WERI-Rb-1 (cell line): ENCODE results near the gene FAT2.

ENCODE experiments used
- DNase-seq: peaks from one replicate; pipeline ENCODE4 v3.0.0-alpha.2; 2020
- H3K27ac ChIP-seq: fragments of 250-450 bp; sonication (Bioruptor Pico); 2 replicates; pipeline ENCODE4 v1.5.1; 2020; ENCODE audit warnings: mild to moderate bottlenecking, moderate library complexity
- H3K27me3 ChIP-seq: fragments of 250-450 bp; sonication (Bioruptor Pico); 2 replicates; pipeline ENCODE4 v1.5.1; 2021; ENCODE audit warnings: mild to moderate bottlenecking, low read depth, moderate library complexity; ENCODE audit not compliant: insufficient read depth, severe bottlenecking
- H3K36me3 ChIP-seq: fragments of 250-450 bp; sonication (Bioruptor Pico); 2 replicates; pipeline ENCODE4 v1.5.1; 2020; ENCODE audit warnings: mild to moderate bottlenecking, moderate library complexity
- H3K4me3 ChIP-seq: 2 replicates; pipeline ENCODE4 v1.5.1; 2011; ENCODE audit warnings: low read depth, mild to moderate bottlenecking, control low read depth, low read length
- H3K9me3 ChIP-seq: fragments of 250-450 bp; sonication (Bioruptor Pico); 2 replicates; pipeline ENCODE4 v1.5.1; 2021; ENCODE audit warnings: mild to moderate bottlenecking, moderate library complexity; ENCODE audit not compliant: severe bottlenecking
- CTCF ChIP-seq: IDR thresholded peaks from 2 replicates; pipeline ENCODE4 v1.5.1; 2011; ENCODE audit warnings: low read depth, mild to moderate bottlenecking, control low read depth, inconsistent platforms, low read length

The FAT2 gene

DNA sequence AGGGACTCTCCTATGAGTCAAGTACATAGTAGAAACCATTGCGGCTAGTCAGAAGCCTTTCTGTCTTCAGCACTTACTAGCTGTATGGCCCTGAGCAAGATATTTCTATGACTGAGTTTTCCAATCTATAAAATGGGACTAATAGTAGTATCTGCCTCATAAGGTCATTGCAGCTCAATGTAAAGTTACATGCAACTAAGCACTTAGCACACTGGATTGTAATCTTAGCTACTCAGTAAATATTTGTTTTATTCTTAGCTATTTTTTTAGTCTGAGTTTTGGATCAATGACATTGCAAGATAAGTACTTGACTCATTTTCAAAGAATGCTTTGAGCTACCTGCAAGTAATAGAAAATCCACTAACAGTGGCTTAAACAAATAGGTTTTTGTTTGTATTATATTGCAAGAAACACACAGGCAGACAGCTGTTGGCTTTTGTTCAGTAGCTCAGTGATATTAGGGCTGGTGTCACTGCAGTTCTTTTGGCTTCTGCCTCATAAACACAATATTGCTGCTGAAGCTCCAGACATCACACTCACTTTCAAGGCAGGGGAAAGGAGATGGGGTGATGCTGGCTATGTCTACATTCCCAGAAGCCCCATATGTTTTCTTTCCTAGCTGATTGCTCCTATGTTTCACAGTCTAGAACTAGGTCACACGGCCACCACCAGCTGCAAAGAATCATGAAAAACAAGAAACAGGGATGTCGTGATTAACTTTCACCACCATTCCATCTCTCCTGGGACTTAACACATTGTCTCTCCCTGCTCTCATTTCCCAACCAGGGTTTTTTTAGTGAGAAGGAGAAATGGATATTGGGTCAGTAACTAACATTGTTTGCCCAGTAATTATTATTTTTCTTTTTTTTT is 26.9 kb upstream of the FAT2 start:
- Histone ChIP-seq H3K27me3 (no peaks in the 10 kb centered on the region), H3K36me3 (no peaks in the 10 kb centered on the region), H3K9me3 (no peaks in the 10 kb centered on the region), H3K4me3 (no peak overlapping the region), H3K27ac (no peak overlapping the region)
- TF ChIP-seq CTCF = no peak
- no peak for DNase-seq

- no peaks in the 10 kb centered on the region for H3K27me3 ChIP-seq
- H3K4me3 ChIP-seq = no peak overlapping the region
- no peak for TF ChIP-seq CTCF
- H3K9me3 ChIP-seq = no peaks in the 10 kb centered on the region
- H3K36me3 ChIP-seq = no peaks in the 10 kb centered on the region
- DNase-seq = no peak
- H3K27ac ChIP-seq = no peak overlapping the region
Observed at GRCh38 chr5:151617383-151617840, 26.3 kb upstream of the FAT2 start.

- Histone ChIP-seq H3K9me3 (no peaks in the 10 kb centered on the region), H3K36me3 (no peaks in the 10 kb centered on the region), H3K27me3 (no peaks in the 10 kb centered on the region), H3K4me3 (no peak overlapping the region), H3K27ac (no peak overlapping the region)
- TF ChIP-seq CTCF = no peak
- DNase-seq = no peak
Observed at GRCh38 chr5:151615431-151615830, 24.3 kb upstream of the FAT2 start.

DNA sequence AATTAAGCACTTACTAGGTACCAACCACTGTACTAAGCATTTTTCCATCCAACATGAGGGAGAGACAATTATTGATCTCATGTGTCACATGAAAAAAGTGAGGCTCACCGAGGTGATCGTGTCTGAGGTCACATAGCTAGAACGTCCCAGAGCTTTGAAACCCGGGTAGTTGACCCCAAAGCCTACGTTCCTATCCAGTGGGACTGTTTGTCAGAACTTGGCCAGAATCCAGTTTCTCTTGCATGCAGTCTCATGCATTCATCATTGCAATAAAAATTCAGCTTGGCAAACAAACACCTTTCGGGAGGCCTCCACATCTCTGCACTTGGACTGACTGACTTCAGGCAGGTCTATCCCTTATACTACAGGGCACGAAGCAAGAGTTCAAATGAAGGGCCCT is 23.4 kb upstream of the FAT2 start:
- DNase-seq = no peak
- H3K27me3 ChIP-seq = no peaks in the 10 kb centered on the region
- H3K4me3 ChIP-seq = no peak overlapping the region
- H3K9me3 ChIP-seq = no peaks in the 10 kb centered on the region
- no peak overlapping the region for H3K27ac ChIP-seq
- H3K36me3 ChIP-seq = no peaks in the 10 kb centered on the region
- no peak for TF ChIP-seq CTCF

DNA sequence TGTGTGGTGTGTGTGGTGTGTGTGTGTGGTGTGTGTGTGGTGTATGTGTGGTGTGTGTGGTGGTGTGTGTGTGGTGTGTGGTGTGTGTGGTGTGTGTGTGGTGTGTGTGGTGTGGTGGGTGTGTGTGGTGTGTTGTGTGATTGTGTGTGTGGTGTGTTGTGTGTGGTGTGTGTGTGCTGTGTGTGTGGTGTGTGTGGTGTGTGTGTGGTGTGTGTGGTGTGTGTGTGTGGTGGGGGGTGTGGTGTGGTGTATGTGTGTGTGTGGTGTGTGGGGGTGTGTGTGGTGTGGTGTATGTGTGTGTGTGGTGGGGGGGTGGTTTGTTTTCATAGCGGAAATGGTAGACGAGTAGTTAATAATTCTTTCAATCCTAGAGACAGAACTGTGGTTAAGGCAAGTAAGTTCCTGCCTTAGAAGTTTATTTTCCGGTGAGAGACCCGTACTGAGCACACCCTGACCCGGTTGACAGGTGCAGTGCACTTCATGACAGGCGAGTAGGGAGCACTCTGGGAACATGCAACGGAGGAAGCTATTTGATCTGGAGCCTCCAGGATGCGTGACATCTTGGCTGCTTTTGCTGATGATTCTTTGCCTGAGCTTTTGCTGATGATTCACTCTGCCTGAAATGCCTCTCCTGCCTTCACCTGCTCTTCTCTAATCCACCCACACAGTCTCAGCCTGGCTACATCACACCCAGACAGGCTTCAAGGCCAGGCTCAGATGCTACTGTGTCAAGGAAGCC is 21.7 kb upstream of the FAT2 start:
- no peak for DNase-seq
- Histone ChIP-seq H3K9me3 (no peaks in the 10 kb centered on the region), H3K27ac (no peak overlapping the region), H3K27me3 (no peaks in the 10 kb centered on the region), H3K36me3 (no peaks in the 10 kb centered on the region), H3K4me3 (no peak overlapping the region)
- TF ChIP-seq CTCF = no peak
